Measurements from ENCODE around the gene KCND1.

- TF ChIP-seq, protein P1, sequence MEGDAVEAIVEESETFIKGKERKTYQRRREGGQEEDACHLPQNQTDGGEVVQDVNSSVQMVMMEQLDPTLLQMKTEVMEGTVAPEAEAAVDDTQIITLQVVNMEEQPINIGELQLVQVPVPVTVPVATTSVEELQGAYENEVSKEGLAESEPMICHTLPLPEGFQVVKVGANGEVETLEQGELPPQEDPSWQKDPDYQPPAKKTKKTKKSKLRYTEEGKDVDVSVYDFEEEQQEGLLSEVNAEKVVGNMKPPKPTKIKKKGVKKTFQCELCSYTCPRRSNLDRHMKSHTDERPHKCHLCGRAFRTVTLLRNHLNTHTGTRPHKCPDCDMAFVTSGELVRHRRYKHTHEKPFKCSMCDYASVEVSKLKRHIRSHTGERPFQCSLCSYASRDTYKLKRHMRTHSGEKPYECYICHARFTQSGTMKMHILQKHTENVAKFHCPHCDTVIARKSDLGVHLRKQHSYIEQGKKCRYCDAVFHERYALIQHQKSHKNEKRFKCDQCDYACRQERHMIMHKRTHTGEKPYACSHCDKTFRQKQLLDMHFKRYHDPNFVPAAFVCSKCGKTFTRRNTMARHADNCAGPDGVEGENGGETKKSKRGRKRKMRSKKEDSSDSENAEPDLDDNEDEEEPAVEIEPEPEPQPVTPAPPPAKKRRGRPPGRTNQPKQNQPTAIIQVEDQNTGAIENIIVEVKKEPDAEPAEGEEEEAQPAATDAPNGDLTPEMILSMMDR (conservative IDR thresholded peaks at IDR 0.05; ENCODE audit: low read length): no peak
- TF ChIP-seq EZH2phosphoT487 (IDR thresholded peaks at IDR 0.05; ENCODE audit: borderline replicate concordance, low read depth, low read length): no peak
Observed at GRCh38 chrX:48927123-48927522, 44.5 kb downstream of the KCND1 start.
